ENCODE data around the gene HLA-B.

GRCh38 chr6:31305703-31306219 is 51.2 kb downstream of the HLA-B start:
- TF ChIP-seq CTCF (conservative IDR thresholded peaks at IDR 0.05; ENCODE audit: low read depth, low read length) (no peak), EZH2 (IDR thresholded peaks at IDR 0.05; ENCODE audit: low read length, unreplicated experiment) (no peak), EZH2phosphoT487 (IDR thresholded peaks at IDR 0.05; ENCODE audit: borderline replicate concordance, low read length) (no peak)

All from PC-3 (cell line).